Inflammatory macrophage treated with lipopolysaccharide for 4 hours (primary cell): Measurements from ENCODE around the gene NEURL3.
A peak's percentile ranks its signal among the peaks of the same experiment; 100 is the strongest.
"Not testable (repeated sequence)": the region's sequence is repeated elsewhere in the genome, so short reads cannot be mapped to it uniquely, and the experiment has no call there.

ENCODE experiments used
- DNase-seq: peaks from one replicate; pipeline ENCODE4 v3.0.0-alpha.2; 2020

The NEURL3 gene

GRCh38 chr2:96505231-96505889, at the start of gene NEURL3:
Gene NEURL3, minus strand, starts transcription at chr2:96505357. Its CDS starts 71 bp downstream, at chr2:96505286.
- DNase-seq: peak; percentile 86

- DNase-seq: peak; percentile 59
Observed at GRCh38 chr2:96554293-96555145, 49.4 kb upstream of the NEURL3 start.

- DNase-seq: not testable (repeated sequence)
Observed at GRCh38 chr2:96553957-96554292, 48.8 kb upstream of the NEURL3 start.

- no peak for DNase-seq
Observed at GRCh38 chr2:96553176-96553956, 48.2 kb upstream of the NEURL3 start.

- DNase-seq: no peak
Observed at GRCh38 chr2:96552315-96553175, 47.4 kb upstream of the NEURL3 start.

- DNase-seq: no peak
Observed at GRCh38 chr2:96551605-96552314, 46.6 kb upstream of the NEURL3 start.

- DNase-seq: no peak
Observed at GRCh38 chr2:96550787-96551604, 45.8 kb upstream of the NEURL3 start.

GRCh38 chr2:96549967-96550786, 45.0 kb upstream of the NEURL3 start:
- no peak for DNase-seq

GRCh38 chr2:96549466-96549785, 44.3 kb upstream of the NEURL3 start:
- no peak for DNase-seq

GRCh38 chr2:96548558-96549465, 43.7 kb upstream of the NEURL3 start:
- no peak for DNase-seq

GRCh38 chr2:96547731-96548171, 42.6 kb upstream of the NEURL3 start:
- no peak for DNase-seq

- DNase-seq: no peak
Observed at GRCh38 chr2:96547203-96547641, 42.1 kb upstream of the NEURL3 start.

GRCh38 chr2:96546797-96547196, 41.6 kb upstream of the NEURL3 start:
- no peak for DNase-seq

GRCh38 chr2:96546321-96546720, 41.2 kb upstream of the NEURL3 start:
- DNase-seq: no peak

- no peak for DNase-seq
Observed at GRCh38 chr2:96542357-96542977, 37.3 kb upstream of the NEURL3 start.

- DNase-seq: no peak
Observed at GRCh38 chr2:96541398-96542152, 36.4 kb upstream of the NEURL3 start.

GRCh38 chr2:96540136-96540535, 35.0 kb upstream of the NEURL3 start:
- no peak for DNase-seq
